CD4-positive, alpha-beta T cell treated with Interleukin-4 for 4 hours (primary cell): ENCODE results near the gene PHIP.
"Not testable (repeated sequence)": the region's sequence is repeated elsewhere in the genome, so short reads cannot be mapped to it uniquely, and the experiment has no call there.

Experiments used
- DNase-seq: peaks from one replicate; pipeline ENCODE4 v3.0.0-alpha.2; 2020

The PHIP gene

DNA sequence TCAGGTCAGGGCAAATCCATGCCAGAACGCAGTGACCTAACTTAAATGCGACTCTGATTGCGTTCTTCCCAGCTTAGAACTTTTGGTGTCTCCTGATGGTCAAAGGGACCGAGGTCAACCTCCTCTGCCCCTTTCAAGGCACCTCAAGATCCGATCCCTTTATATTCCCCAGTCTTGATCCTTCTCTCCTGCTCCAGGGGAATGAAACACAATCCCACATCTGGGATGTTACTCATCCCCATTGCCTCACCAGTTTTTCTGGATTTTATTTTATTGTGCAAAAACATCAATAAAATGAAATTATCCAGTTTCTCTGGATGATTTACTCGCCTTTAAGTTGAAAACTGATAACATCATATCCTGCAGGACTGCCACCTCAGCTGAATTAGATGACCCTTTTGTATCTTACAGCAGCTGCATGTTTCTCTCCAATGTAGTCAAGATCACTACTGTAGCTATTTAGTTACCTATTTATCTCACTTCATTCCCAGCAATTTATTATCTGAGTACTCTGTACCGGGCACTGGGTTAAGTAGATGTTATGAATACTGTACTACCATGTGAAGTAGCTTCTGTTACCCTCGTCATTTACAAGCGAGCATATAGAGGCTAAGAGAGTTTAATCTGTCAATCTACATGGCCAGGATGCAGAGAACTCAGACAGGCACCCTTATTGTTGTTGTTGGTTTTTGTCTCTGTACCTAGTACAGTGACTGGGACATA, 166.7 kb downstream of the PHIP start:
- no peak for DNase-seq

DNA sequence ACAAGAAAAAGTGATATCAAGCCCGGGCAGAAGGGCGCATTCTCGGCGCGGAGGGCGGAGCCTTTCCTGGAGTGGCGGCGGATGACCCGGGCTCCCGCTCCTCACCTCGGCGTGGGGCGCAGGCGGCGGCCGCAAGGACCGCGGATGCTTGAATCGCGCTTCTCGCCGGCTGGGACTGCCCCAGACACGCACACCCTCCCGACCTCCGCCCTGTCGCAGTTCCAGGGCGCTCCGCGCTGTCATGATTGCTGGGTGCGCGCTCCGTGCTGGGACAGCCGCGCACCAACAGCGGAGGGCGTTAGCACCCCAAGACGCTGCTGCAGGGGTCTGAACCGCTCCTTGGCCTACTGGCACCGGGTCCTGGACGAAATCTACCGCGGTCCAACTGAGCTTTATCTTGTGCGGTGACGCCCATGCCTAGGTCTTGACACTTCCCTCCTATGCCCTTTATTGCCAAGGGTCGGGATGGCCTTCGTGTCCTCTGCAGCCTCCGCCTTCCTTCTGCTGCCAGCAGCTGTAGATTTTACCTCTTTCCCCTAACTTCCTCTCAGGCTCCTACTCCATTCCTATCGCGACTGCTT, 167.4 kb downstream of the PHIP start:
- no peak for DNase-seq

DNA sequence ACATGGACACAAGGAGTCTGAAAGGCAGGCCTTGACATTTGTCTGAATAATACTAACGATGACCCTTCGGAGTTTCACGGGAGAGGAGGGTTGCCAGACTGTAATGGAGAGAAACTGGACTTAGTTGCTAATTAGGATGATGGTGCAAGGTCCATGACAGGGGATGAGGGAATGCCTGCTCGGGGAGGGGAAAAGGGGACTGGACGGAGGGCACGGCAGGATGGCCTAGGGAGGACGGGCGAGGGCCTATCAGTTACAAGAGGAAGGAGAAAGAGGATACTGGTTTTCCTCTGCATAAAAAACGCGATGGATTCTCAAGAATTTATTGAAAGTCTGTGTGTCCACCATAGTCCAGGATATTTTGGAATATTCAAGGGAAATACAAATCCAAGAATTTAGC, 168.0 kb downstream of the PHIP start:
- no peak for DNase-seq

DNA sequence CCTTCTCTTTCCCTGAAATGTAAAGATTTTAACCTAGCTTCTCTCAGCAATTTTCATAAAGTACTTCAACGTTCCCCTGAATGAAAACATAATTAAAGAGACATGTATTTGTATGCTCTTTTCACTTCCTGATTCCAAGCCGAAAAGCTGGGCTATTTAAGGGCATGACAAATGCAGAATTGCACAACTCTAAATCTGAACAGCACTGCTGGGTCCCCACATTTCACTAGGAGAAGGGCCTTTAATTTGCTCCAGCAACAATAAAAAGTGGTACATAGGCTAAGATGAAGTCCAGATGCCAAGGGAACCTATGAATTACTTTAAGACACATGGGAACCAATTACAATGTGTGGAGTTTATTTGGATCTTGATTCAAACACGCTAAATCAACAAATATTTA, 168.7 kb downstream of the PHIP start:
- DNase-seq = no peak

DNA sequence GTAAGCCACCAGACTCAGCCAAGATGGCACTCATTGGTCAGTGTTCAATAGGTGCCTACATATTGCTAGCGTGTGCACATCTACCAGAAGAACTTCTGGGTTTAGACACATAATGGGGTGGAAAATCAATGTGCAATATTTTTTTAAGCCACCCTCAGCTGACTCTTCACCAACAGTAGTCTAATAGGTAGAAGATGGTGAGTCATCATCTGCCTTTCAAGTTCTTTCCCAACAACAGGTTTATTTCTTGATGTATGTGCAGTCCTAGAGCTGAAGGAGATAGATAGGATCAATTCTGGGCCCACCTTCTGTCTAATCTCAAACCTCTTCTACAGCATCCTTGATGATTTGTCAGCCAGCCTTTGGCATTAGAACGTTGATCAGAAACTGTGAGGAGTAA, 169.4 kb downstream of the PHIP start:
- no peak for DNase-seq

DNA sequence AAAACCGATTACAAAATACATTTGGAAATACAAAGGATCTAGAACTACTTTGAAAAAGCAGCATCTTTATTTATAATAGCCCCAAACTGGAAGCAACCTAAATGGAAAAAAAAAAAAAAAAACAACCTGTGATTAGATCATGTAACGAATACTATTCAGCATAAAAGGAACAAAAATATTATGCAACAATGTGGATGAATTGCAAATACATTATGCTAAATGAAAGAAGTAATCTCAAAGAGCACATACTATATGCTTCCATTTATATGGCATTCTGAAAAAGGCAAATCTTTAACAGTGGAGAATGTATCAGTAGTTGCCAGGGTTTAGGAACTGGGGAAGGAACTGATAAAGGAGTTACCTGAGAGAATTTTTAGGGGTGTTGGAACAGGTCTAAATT, 181.8 kb downstream of the PHIP start:
- DNase-seq = no peak

DNA sequence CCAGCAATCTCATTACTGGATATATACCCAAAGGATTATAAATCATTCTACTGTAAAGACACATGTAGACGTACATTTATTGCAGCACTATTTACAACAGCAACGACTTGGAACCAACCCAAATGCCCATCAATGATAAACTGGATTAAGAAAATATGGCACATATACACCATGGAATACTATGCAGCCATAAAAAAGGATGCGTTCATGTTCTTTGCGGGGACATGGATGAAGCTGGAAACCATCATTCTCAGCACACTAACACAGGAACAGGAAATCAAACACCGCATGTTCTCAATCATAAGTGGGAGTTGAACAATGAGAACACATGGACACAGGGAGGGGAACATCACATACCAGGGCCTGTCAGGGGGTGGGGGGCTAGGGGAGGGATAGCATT, 188.2 kb downstream of the PHIP start:
- DNase-seq = not testable (repeated sequence)
